ENCODE measurements around the gene PCK1.

GRCh38 chr20:57557926-57558613 is 2.8 kb upstream of the PCK1 start:
- TF ChIP-seq CTCF (conservative IDR thresholded peaks at IDR 0.05; ENCODE audit: low read depth, low read length) (no peak), EZH2 (IDR thresholded peaks at IDR 0.05; ENCODE audit: low read length, unreplicated experiment) (no peak)
